Kidney glomerular epithelial cell (primary cell): Measurements from ENCODE around the gene LIM2.

Experiments
- DNase-seq: peaks from one replicate; lab custom pipeline; 2025; lab: John Stamatoyannopoulos, UW

LIM2 gene

DNA sequence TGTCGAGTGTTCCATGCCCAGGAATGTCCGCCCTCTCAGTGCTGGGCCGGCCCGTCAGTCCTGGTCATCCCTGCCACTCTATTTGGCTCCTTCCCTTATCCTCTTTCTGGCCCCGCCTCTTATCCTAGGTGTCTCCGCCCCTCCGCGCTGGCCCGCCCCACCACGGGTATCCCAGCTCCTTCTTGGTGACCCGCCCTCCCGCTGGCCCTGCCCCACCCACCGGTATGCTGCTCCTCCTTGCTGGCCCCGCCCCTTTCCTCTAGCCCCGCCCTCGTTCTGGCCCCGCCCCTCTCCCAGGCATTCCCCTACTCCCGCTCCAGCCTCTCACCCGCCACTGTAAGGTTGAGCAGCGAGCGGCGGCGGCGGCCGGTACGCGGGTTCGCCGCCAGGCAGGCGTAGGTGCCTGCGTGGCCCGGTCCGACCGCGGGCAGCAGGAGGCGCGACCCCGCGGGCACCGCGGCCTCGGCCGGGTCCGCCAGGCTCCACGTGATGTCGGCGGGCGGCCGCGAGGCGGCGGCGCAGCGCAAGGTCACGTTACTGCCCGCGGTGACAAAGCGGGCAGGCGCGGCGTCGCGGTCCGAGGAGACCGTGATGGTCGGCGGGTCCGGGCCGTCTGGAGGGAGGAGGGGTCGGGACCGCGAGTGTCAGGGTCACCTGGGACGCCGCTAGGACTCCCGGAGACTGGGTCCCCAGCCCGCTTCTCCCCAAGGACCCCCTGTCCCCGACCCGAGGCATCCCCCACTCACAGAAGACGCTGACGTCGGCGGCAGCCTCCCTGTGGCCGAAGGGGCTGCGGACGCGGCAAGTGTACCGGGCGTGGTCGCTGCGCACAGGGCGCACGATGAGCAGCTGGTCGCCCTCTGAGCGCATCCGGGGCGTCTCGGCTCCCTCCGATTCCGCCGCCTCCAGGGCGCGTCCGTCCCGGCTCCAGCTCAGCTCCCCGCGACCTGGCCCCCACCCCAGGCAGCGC lies 47.8 kb downstream of the LIM2 start:
- DNase-seq = peak; percentile 89

DNA sequence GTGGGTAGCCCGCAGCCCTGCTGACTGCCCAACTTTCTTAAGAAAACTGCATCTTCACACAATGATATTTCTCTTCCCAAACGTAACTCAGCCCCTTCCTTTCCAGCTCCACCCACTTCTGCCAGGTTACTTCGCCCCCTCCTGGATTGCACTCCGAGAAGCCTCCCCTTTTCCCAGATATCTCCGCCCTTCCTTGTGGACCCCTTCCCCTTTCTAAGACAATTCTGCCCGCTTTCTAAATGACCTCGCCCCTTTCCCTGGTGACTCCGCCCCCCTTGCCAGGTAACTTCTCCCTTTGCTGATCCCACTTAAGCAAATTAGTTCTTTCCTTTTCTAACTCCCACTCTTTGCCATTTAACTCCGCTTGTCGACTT lies 48.5 kb downstream of the LIM2 start:
- DNase-seq = no peak

DNA sequence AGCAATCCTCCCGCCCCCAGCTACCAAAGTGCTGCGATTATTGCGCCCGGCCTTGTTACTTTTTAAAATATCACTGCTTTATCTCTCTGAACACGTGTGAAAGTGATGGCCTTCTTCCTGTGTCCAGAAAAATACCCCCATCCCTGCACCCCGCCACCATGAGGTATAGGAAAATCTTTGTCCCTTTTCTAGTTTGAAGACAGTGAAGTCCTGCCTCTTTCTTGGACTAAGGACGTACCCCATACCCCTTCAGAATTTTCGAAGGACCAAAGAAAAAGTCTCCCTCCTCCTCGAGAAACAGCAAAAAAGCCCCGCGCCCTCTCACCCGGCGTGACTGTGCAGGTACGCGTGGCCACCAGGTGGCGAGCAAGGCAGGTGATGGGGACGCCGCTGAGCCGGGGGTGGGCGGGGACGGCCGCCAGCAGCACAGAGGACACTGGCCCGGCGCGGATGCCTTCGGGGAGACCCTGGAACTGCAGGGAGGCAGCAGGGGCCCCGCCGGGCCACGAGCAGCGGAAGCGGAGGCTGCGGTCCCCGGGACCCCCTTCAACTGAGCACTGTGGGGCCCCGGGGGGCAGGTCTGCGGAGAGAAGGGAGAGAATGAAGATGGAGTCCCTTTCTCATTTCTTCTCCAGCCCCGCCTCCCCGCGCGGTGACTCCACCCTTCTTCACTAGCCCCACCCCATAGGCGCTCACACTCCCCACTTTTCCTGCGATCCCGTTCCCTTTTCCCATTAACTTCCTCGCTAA lies 49.0 kb downstream of the LIM2 start:
- DNase-seq = peak; percentile 89

GRCh38 chr19:51337861-51338562 lies 49.8 kb downstream of the LIM2 start:
- no peak for DNase-seq

DNA sequence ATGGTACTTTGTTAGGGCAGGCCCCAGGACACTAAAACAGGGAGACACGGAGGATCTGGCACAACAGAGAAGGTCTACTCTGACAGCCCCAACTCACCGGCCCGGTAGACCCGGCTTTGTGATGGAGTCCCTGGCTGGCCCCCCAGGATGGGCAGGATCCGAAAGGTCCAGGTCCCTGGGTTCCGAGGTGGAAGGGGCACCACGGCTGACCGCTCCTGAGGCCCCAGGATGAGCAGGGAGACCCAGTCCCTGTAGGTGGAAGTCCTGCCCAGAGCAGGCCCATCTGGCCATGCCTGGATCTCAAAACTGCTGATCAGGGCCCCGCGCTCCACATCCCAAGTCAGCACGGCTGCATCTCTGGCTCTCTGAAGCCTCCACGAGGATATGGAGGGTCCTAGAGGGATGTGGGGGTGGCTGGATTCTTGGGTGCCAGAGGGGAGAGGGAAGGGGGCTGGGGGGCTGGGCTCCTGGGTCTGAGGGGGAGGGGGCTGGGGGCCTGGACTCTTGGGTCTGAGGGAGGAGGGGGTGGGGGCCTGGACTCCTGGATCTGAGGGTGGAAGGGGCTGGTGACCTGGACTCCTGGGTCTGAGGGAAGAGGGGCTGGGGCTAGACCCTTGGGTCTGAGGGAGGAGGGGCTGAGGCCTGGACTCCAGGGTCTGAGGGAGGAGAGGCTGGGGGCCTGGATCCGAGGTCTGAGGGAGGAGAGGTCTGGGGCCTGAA lies 50.5 kb downstream of the LIM2 start:
- no peak for DNase-seq

DNA sequence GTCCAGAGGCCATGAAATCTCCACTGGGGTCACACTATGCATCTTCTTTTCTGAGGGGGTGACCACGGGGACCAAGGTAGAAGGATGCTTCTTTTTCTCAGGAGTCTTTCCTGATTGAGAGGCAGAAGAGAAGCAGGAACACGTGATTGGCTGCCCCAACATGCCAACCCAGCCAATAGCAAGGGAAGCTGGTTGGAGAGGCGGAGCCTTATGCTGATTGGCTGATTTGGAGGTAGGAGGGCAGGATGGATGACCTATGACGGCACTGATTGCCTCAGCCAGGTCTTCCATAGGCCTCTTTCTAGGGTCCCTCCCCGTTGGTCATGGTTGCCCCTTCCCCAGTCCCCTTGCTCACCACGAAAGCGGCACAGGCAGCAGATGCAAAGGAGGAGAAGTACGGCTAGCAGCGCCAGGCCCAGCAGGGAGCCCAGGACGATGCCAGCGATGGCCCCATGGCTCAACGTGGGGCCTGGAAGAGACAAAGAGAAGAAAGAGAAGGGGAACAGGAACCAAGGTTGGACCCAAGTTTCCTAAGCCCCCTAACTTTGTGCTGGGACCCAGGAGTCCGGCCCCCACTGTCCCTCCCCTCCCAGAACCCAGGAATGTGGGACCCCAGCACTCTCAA lies 53.8 kb downstream of the LIM2 start:
- no peak for DNase-seq

- no peak for DNase-seq
These were observed 56.1 kb downstream of the LIM2 start for GRCh38 chr19:51331716-51332115.

- no peak for DNase-seq
These were observed 56.6 kb downstream of the LIM2 start for GRCh38 chr19:51331193-51331592.

GRCh38 chr19:51330366-51330765 lies 57.4 kb downstream of the LIM2 start:
- no peak for DNase-seq
